HG03196 (cell line): ENCODE data around the gene TSPAN31.
"Not testable (repeated sequence)": the region's sequence is repeated elsewhere in the genome, so short reads cannot be mapped to it uniquely, and the experiment has no call there.

Source experiments
- ATAC-seq: cut with Tn5 transposase; IDR thresholded peaks from one replicate; pipeline ENCODE4 v1.9.1; 2021; ENCODE audit not compliant: unreplicated experiment

The TSPAN31 gene

DNA sequence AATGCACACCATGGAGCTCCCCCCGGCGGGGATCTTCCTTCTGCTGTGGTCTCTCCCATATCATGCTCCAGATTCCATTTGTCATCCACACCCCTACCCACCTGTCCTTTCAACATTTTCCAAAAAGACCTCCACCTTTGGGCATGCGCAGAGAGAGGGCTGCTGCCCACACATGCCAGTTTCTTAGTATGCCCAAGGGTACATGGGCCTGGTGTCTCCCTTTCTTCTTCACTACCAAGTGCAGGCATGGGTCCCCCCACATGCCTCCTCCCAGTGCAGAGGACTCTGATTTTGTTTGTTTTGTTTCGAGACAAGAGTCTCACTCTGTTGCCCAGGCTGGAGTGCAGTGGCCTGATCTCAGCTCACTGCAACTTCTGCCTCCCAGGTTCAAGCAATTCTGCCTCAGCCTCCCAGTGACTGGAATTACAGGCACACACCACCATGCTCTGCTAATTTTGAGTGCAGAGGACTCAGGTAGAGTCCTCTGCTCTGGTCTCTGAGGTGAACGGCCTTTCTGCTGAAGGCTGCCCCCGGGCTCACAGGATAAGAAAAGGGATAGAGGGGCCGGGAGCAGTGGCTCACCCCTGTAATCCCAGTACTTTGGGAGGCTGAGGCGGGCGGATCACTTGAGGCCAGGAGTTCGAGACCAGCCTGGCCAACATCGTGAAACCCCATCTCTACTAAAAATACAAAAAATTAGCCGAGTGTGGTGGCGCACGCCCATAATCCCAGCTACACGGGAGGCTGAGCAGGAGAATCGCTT lies 22.8 kb upstream of the TSPAN31 start:
- not testable (repeated sequence) for ATAC-seq

DNA sequence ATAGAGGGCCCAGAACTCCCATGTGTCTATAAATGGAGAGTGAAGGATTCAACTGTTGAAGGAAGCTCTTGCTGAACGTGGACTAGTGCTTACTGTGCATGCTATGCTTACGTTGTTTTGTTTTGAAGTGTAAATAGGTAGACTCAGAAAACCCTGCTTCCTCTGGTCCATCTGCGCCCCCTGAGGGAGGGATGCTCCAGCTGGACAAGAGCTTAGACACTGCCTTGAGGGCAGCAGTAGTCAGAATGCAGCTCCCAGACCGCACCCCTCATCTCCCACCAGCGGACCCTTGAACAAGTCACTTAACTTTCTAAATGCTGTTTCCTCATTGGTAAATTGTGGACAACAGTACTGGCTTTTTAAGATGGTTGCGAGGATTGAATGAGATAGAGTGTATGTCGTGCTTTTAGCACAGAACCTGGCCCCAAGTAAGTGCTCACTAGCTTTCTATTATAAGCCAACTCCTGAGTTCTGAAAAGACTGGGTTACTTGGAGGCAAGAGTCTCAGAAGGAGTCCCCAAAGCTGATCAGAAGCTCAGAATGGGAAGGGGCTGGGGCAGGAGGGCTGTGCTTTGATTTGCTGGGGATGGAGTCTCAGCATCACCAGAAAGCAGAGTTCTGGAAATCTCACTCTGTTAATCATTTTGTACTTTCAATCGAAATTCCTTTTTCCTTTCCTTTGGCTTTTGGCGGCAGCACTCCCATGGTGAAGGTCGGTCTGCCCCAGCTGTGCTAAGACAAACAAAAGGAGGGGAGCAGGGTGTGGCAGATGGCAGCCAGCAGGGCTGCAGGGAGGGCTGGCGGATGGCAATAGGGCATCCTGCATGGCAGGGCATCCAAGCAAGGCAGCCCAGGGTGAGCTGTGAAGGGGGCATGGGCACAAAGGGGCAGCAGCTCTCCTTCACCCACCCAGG lies 21.9 kb upstream of the TSPAN31 start:
- ATAC-seq = no peak

DNA sequence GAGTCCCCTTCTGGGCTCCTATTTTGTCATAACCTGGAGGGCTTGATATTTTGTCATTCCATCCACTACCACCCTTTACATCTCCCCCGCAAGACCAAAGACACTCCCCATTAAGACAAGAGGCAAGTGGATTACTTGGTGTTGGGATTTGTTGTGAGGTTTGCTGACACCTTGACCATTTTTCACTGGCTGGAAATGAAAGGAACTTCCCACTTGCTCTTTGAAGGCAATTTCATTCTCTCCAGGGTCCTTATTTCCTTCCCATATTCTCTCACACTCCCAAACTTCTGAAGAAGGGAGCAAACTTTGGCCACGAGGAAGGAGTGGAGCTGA lies 21.2 kb upstream of the TSPAN31 start:
- no peak for ATAC-seq

DNA sequence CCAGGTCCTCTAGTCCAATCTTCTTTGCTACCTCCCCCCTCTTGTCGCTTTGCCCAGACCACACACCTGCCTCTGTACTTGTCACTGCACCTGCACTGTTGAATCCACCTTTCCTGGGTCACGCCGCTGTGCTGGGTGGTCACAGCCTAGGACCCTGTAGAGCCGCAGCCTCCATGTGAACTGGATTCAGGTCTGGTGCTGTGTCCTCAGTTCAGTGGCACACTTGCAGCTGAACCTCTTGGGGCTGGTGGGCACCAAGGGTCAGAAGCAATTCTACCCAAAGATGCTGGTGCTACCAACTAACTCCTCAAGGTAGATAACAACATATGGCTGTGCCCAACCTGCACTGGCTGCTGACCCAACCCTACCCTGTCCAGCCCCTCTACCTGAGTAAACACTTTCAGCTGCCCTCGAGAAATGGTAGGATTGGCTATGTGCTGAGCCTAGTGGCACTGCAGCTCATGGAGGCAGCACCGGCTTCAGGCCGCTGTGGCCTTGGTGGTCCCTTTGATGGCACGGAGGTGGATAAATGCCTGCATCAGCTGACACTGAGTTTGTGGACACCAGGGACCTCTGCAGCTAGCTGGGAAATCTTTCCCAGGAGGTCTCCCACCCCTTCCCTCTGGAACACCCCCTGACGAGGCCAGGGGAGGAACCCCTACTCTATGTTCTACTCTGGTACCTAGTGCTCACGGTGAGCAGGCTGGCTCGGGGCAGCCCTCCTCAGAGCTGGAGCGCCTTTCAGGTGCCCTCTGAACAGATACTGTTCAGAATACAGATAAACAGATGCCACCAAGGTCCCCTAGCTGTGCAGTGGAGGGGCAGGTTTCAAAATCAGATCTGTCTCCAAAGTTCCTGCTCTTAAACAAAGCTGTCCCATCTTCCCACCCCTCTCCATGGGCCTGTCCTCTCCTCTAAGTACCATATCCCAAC lies 20.6 kb upstream of the TSPAN31 start:
- no peak for ATAC-seq

DNA sequence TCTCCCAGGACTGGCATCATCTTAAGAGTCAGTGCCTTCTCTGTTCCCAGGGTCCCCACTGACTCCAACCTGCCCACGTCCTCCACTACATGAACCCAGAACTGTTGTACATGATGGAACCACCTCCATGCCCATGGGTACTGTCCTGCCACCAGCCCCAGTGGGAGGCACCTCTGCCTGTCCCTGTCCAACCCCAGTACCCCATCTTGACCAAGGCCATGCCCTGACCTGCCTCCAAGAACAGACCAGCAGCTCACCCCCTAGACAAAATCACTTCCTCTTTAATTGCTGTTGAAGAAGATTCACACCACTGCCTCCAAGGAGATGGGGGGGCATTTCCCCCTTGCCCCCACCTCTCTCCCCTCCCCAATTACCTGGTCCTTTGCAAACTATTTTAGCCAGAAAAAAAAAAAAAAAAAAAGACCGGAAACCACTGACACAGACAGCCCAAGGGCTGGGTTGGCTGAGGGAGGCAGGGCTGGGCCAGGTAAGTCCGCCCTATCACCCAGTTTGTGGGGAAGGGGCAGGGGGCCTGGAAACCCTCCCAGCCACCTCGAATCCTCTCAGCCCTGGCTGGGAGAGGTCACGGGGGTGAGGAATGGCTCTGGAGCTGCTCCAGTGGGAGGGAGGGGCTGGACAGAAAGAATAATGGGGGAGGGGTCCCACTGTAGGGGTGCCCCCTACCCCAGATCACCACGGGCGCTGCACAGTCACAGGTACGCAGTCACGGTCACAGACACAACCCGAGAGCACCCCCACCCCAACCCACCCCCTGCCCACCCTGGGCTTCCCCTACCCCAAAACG lies 19.7 kb upstream of the TSPAN31 start:
- ATAC-seq = no peak

DNA sequence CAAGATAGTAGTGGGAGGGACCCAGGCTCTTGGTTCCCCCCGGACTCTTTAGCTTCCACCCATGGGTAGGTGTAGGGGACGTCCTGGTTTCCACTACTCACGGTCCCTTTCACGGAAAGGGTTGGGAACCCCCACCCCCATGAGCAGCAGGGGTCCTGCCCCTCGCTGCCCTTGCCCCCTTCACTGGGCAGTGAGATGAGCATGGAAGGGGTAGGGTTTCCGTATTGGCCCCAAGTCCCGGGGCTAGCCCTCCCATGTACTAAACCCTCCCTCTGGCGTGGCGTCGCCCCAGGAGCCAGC lies 19.0 kb upstream of the TSPAN31 start:
- ATAC-seq = no peak

DNA sequence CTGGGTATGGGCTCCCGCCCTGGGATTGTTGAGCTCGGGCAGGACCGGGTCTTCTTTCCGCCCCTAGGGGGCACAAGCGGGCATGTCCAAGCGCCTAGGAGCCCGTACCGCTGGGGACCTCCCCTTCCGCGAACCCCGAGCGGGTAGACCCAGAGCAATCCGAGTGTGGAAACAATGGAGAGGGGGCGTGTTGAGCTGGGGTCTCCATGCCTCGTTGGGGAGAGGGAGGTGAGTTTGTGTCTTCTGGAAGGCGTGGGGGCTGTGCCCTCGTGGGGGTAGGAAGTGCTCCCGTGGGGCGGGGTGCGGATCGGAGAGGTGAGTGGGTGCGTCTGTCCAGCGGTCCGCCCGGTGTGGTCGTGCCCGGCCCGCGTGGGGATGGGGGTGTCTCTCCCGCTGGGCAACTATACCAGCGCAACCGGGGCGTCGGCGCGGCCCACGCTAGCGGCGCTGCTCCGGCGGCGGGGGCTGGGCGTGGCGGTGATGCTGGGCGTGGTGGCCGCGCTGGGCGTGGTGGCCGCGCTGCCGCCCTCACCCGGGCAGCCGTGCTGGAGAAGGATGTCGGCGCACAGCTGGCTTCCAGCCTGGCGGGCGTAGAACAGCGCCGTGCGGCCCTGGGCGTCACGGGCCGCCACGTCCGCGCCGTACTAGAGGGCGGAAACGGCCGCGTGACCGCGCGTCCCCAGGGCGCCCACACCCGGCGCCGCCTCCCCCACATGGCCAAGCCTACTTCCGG lies 18.5 kb upstream of the TSPAN31 start:
- ATAC-seq = no peak

DNA sequence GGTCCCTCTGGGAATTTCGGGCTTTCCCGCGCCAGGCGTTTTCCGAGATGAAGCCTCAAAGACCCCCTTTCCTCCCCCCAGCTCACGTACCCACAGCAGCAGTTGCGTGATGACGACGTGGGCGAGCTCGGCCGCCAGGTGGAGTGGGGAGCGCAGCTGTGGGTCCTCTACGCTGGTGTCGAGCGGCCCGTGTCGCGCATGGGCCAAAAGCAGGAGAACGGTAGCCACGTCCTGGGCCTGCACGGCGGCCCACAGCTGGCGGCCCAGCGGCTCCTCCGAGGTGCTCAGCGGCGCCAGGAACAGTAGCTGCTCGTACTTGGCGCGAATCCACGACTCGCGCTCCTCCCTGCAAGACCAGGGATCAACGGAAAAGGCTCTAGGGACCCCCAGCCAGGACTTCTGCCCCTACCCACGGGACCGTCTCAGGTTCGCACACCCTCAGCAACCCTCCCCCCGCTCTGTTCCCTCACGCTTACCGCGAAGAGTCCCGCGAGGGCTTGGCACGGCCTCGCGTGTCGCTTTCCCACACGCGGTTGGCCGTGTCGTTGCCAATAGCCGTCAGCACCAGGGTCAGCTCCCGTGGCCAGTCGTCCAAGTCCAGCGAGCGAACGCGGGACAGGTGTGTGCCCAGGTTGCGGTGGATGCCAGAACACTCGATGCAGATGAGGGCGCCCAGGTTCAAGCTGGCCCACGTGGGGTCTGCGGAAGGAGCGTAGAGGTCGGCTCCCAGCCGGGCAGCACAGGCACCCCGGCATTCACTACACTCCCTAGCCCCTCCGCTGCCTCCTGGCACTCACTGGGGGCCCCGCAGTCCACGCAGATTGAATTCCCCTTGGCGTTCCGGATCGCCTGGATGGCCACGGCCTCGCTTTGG lies 17.7 kb upstream of the TSPAN31 start:
- no peak for ATAC-seq

DNA sequence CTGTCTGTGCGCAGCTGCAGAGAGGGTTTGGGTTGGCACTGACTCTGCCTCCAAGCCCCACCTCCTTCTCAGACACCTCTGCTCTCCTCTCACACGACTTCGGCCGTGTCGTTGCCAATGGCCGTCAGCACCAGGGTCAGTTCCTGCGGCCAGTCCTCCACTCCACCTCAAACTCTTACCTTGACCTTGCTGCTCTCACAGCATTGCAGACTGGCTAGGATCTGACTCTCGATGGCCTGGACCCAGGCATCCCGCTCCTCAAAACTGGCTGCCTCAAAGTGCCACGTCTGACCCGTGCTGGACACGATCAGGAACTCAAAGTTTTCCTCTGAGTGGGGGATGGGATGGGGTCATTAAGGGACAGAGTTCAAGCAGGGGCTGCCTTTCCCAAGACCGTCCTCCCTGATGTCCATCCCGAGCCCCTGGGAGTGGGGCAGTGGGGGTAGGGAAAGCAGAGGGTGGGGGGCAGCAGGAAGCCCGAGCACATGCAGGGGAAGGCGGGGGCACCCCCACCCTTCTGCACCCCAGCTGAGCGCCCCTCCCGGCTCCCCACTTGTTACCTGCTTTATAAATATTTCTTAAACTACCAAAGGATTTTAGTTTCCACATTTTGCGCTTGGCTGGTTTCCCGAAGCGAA lies 17.0 kb upstream of the TSPAN31 start:
- ATAC-seq = no peak

DNA sequence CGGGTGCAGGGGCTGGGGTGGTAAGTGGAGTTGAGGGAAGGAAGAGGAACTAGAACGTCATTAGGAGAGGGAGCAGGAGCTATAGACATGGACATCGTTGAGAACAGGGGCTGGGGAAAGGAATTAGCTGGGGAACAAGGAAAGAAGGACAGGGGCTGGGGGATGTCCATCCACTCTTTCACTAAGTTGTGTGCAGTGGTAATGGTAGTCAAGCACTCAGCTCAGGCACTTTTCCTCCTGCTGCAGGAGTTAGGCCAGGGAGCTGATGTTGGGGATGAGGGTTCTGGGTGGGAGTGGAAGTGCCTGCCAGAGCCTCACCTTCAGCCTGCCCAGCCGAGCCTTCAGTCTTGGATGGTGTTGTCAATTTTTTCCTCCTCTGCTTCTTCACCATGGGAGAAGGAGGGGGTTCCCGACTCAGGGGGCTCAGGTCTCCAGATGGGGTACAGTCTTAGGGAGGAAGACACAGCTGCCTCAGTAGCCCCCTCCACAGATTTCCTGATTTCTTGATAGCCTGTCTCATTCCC lies 15.5 kb upstream of the TSPAN31 start:
- no peak for ATAC-seq

DNA sequence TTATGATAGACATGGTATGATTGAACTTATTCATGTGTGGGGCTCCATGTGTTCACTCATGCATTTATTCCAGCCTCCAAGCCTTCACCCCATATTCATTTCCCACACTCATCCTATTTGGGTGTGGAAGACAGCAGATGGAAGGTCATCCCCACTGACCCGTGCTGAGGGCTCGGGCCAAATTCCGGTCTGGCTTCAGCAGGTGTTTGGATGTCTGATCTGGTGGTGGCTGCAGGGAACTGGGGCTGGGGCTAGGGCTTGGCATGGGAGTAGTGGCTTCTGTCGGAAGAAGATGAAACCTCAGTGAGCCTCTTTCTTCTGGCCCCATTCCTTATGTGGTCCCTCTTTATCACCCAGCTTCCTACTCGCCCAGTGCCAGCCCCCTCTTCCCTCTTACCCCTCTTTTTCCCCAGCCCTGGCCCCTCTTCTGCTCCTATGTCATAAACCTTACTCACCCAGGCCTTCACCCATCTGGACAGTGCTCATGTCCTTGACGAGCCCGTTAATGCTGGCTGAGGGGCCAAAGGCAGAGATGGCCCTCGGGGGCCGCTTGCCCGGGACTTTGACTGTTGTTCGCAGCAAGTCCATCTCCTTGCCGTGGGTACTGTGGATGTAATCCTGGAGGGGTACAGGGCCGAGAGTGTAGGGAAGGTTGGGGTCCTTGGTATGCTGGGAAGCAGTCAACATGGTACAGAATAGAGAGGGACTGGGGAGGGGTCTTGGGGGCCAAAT lies 14.3 kb upstream of the TSPAN31 start:
- ATAC-seq = no peak

DNA sequence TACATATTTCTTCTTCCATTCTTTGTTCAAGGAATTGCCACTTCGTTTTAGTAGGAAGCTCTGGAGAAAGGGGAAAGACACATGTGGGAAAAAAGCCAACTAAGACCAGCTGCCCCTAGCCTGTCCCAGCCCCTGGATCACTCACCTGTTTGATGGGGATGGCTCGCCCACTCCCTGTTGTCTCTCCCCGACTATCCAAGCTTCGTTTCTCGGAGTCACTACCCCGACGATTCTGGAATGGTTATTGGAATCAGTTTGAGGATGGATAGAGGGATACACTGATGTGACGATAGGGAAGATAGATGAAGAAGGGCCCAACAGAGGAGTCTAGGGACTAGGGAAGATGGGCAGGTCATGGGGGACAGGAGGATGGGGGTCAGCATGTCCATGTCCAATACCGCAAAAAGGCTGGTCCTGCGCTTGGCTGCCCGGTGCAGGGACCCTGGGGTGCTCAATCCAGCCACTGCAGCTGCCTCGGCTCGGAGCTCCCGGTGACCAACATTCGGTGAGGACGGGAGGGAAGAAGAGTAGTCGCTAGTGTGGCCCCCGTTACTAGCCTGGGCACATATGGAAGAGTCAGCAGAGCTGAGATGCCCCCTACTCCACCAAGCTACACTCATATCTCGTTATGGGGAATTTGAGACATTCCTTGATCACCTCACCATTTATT lies 13.3 kb upstream of the TSPAN31 start:
- no peak for ATAC-seq

DNA sequence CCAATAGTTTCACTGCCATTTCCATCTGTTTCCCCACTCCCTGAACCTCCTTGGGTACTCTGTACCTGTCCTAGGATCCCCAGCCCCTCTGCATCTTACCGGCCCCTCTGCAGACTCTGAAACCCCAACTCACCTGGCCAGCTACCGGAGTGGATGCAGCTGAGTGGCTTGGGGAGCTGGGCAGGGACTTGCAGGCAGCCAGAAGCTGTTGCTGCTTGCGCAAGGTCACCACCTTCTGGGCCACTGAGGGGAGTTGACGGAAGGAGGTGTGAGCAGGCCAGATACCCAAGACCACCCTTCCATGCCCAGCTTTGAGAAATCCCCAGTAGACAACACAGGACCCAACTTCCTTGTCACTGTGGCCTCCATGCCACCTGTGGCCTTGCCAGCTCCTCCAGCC lies 12.6 kb upstream of the TSPAN31 start:
- no peak for ATAC-seq

DNA sequence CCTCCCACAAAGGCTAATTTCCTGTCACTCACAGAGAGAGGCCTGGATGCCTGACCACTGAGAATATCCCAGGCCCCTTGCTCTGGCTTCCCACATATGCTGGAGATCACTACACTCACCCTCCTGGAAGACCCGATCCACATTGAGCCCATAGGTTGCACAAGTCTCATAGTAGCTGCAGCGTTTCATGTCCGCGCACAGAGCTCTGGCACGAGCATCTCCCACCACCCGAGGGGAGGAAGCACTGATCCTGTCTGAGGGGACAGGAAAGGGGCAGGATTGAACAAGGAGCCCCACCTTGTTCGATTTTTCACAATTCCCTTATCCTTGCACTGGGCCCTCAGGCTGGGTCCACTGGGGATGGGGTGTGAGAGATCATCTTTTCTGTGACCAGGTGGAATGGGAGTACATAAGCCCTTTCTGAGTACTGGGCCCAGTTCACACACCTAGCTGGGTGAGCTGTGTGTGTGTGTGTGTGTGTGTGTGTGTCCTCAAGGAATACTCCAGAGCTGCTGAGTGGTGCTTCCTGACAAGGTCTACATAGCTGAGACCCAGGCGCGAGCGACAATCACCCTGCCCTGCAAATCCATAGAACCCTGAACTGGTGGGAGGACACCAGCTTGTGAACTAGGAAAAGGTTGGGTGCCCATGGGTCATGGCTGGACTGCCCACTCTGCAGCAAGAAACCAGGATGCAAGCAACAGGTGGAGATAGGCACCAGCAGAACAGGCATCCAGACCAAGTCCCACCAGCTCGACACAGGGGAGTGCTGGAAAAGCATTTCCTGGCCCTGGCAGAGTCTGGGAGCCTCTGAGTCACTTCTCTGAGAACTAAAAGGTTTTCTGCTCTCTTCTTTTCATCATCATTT lies 11.9 kb upstream of the TSPAN31 start:
- no peak for ATAC-seq

DNA sequence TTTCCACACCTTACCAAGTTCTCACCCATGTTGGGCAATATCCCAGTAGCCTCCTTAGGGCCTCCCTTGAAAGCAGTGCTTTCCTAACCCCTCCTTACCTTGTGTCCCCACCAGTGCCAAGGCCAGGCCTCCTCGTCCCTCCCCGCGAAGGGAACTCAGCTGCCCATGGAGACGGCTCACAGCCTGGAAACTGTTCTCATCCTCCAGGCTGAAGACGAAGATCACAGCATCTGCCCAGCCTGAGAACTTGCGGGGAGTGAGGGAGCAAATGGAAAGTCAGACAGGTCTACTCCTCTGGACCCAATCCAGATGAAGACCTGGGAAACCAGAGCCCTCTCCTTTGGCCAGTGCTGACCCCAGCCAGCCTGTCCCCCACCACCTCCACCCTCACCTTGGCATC lies 10.9 kb upstream of the TSPAN31 start:
- no peak for ATAC-seq

DNA sequence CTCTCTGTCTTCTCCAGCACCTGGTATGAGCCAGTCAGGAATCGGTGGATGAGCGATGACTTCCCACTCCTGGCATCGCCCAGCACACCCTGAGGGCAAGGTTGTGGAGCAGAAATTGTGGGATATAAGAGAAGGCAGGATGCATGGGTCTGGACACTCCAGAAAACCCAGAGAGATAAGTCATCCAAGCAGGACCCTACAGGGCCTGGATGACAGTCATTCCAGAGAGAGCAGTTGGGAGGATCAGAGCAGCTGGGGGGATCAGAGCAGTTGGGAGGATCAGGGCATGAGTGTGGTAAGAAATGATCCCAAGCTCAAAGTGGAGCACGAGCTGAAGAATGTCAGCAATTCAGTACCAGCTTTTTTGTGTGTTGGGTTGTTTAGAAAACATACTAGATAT lies 10.2 kb upstream of the TSPAN31 start:
- no peak for ATAC-seq
